ENCODE data around the gene UBA3. TPM values are rescaled to one million over a fixed set of nuclear protein-coding genes. Genes with fewer than 3 reads are reported as not detected.

UBA3 gene
- total RNA-seq, 1 donor from 2014 or later = 41.2 TPM

- no peak for DNase-seq (ENCODE audit: low spot score)
These were observed 19.4 kb upstream of the UBA3 start for GRCh38 chr3:69099576-69099975.

DNA sequence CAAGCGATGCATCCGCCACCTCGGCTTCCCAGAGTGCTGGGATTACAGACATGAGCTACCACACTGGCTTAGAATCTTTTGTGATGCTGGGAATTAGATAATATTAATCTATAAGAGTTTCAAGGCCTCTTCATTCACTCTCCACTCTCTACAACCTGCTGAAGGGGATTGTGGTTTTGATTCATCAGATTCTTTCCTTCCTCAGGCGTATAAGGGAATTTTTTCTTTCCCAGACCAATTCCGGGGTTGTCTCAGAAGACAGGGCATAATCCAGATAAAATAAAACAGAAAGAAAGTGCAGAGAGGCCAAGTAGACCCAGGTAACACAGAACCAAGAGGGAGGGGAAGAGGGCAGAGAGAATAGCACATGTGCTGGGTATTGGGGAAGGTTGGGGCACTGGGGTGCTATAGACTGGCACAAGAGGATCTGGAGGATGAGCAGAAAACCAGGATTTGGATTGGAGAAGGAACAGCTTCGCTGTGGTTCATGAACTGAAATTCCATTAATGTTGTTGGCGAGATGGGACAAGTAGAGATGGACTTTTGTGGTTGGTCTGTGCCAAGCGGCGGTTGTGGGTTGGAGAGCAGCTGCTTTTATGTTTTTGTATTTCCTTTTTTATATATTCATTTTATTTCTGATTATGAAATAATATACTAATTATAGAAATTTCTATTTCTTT lies 17.4 kb upstream of the UBA3 start:
- DNase-seq (ENCODE audit: low spot score) = no peak

DNA sequence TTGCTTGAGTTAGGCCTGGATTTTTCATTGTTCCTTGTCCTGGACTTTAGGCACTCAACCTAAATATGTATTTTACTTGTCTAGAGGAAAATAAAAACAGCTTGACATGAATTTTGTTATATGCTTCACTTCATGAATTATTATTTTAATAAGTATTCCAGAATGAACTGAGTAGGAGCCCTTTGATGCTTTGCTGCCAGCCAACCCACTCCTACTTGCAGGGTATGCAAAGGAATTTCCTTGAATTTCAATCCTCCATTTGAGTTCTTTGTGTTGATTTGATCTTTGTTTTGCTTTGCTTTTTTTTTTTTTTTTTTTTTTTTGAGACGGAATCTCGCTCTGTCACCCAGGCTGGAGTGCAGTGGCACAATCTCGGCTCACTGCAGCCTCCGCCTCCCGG lies 16.1 kb upstream of the UBA3 start:
- no peak for DNase-seq (ENCODE audit: low spot score)

GRCh38 chr3:69095636-69096035 lies 15.5 kb upstream of the UBA3 start:
- no peak for DNase-seq (ENCODE audit: low spot score)

- DNase-seq (ENCODE audit: low spot score) = peak; percentile 34
These were observed 14.5 kb upstream of the UBA3 start for GRCh38 chr3:69094467-69095205.

- peak; percentile 26 for DNase-seq (ENCODE audit: low spot score)
These were observed 11.9 kb upstream of the UBA3 start for GRCh38 chr3:69092030-69092516.

DNA sequence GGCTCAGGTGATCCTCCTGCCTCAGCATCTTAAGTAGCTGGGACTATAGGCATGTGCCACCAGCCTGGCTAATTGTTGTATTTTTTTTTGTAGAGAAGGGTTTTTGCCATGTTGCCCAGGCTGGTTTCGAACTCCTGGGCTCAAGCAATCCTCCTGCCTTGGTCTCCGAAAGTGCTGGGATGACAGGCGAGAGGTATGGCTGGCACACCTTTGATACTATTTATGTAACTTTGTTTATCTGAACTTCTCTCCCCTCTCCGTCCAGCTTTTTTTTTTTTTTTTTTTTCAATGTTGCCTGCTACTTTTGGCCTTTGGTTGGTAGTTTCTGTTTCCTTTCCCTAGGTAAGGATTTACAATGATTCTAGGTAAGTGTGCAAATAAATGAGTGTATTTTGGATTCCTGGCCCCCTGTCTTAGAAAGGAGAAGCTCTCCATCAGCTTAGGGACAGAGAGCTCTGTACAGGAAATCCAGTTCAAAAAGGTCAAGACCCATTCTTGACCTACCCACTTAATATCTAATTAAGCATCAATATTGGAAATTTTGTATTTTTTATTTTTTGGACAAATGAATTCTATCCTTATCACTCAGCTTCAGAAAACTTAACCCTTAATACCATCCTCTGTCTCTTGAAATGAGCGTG lies 11.3 kb upstream of the UBA3 start:
- no peak for DNase-seq (ENCODE audit: low spot score)

DNA sequence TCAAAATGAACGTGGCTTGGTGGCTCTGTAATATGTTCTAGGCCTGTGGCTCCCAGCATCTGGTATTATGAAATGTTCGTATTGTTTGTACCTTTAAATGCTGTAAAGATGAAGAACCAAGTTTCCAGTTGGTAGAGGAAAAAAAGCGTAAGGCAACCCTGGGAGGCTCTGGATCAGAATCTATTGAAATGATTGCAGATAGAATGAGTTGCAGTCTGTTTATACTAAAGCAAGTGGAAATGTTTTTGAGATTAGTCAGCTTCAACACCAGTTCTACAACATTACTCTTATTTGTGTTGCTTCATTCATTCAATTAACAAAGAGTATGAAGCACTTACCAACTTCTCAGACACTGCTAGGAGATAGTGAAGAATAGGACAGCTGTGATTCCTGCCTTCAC lies 9.9 kb upstream of the UBA3 start:
- DNase-seq (ENCODE audit: low spot score) = peak; percentile 3

DNA sequence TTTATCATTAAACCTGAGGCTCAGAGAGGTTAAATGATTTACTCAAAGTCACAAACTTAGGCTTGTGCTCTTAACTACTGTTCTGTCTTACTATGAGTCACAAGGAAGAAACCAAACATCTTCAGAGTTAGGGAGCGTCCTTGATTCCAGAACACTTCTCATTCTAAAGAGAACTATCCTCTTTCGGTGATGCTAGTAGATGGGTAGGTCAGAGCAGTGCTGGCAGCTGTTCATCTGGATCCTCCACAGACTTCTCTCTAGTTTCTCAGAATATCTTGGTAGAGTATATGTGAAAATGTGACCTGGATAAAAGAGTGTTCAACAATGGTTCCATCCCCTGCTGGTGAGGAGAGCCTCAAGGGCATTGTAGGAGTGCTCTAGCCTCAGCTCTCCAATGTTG lies 7.9 kb upstream of the UBA3 start:
- peak; percentile 55 for DNase-seq (ENCODE audit: low spot score)

DNA sequence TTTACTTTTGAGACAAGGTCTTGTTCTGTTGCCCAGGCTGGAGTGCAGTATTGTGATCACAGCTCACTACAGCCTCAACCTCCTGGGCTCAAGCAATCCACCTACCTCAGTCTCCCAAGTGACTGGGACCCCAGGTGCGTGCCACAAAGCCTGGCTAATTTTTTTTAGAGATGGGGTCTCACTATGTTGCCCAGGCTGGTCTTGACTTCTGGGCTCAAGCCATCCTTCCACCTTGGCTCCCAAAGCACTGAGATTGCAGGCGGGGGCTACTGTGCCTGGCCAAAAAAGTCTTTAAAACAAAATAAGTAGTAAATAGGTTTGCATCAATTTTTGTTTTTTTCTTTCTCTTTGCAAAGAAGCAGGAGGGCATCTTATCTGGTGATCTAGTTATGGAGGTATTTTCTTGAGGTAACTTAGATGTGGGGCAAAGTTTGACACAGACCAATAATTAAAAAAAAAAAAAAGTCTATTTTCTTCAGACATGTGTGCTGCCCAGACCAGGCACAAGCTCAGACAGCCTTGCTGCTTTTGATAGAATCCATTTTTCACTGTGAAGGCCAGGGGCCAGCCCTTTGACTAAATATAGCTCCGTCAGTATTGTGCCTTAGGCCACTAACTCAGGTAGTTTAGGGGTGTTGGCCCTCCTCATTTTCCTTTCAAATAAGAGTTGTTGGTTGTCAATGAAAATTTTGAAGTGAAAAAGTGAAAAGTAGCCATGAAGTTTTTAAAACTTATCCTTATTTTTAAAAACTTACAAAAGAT lies 7.0 kb upstream of the UBA3 start:
- peak; percentile 13 for DNase-seq (ENCODE audit: low spot score)

- DNase-seq (ENCODE audit: low spot score) = peak; percentile 92
These were observed 5.9 kb upstream of the UBA3 start for GRCh38 chr3:69085833-69086722.

GRCh38 chr3:69085168-69085832 lies 5.1 kb upstream of the UBA3 start:
- DNase-seq (ENCODE audit: low spot score) = peak; percentile 59

DNA sequence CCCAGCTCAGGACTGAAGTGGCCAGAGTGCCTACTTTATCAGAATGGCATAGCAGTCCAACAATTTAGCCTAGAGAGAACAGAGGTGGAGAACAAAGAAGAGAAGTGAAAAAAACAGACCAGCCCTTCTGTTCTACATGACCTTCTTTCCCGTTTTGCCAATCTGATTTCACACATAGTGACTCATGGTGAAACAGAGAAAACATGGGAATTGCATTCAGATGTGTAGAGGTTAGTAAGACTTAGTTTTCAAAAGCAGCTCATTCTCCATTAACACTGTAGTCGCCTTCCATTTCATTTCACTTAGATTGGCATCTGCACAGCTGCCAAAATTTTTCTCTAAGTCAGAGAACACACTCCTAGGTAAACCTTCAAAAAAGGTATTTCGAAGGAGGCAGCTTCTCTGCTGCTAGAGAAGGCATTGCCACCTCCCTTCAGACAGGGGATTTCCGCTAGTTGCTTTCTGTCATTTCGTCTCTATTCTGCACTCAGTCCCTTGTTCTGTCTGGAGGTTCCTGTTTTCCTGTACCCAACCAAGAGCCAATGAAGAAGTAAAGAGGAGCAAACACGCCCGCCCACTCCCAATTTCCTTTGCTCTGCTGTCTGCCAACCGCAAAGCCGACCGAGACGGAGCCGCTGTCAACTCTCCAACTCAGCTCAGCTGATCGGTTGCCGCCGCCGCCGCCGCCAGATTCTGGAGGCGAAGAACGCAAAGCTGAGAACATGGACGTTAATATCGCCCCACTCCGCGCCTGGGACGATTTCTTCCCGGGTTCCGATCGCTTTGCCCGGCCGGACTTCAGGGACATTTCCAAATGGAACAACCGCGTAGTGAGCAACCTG lies 4.4 kb upstream of the UBA3 start, which contains the start of gene ARL6IP5:
ARL6IP5 (plus strand) TSS at position 612 of the 842 bp plus-strand sequence; CDS start at position 723, 111 bp downstream.
- DNase-seq (ENCODE audit: low spot score) = peak; percentile 96

GRCh38 chr3:69082805-69083204 lies 2.6 kb upstream of the UBA3 start:
- peak; percentile 90 for DNase-seq (ENCODE audit: low spot score)

- DNase-seq (ENCODE audit: low spot score) = no peak
These were observed 2.2 kb upstream of the UBA3 start for GRCh38 chr3:69082361-69082760.

DNA sequence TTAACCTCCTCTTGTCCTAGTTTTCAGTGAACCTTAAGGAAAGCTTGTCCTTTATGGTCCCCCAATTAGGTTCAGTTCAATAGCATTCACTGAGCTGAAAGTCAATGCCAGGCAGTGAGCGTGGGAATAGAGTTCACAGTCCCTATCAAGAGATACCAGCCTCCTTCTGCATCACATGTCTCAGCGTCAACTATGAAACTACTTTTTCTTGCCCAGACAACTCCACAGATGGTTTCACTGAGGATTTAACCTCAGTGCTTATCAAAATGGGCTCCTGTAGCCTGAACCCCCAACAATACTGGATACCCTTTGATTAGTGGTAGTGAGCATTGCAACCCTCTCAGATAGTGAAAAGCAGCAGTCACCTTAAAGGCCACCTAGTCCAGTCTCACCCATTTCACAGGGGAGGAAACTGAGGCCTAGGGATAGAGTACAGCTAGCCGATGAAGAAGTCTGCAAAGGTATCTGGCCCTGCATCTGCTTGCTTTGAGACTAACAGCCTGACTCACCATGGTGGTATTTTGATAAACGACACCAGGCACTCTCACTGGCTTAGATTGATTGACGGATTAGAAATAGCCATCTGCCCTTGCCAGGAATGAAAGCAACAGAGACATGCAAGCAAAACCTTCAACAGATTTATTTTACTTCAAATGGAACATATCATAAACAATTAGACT lies 1.6 kb upstream of the UBA3 start:
- peak; percentile 19 for DNase-seq (ENCODE audit: low spot score)

GRCh38 chr3:69079269-69080159 lies 651 bp downstream of the UBA3 start:
- DNase-seq (ENCODE audit: low spot score) = peak; percentile 26

DNA sequence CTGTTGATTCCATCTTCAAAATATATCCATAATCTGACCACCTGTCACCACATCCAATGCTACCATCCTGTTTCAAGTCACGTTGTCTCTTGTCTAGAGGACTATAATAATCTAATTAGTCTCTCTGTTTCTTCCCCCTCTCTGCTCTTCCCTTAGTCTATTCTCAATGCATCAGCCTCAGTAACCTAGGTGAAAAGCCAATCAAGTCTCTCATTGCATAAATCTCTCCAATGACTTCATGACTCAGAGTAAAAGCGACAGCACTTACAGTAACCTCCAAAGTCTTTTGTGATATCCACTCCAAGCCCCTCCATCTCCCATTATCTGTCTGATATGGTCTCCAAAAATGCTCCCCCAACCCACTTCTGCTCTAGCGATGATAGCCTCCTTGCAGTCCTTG lies 7.2 kb downstream of the UBA3 start:
- DNase-seq (ENCODE audit: low spot score) = no peak

Measured in umbilical cord (tissue), 2 donors.